GM18909 (cell line): ENCODE measurements around the gene SMYD3.

Source experiments
- ATAC-seq: cut with Tn5 transposase; IDR thresholded peaks from one replicate; pipeline ENCODE4 v1.9.1; 2021; ENCODE audit warnings: mild to moderate bottlenecking; ENCODE audit not compliant: unreplicated experiment, poor library complexity

The SMYD3 gene

GRCh38 chr1:245873068-245873467 lies 634.0 kb downstream of the SMYD3 start:
- ATAC-seq = no peak

- ATAC-seq = no peak
Measured at GRCh38 chr1:245872475-245872874, 634.6 kb downstream of the SMYD3 start.

- ATAC-seq = no peak
Measured at GRCh38 chr1:245871915-245872314, 635.2 kb downstream of the SMYD3 start.

- no peak for ATAC-seq
Measured at GRCh38 chr1:245871191-245871590, 635.9 kb downstream of the SMYD3 start.

- ATAC-seq = no peak
Measured at GRCh38 chr1:245870698-245871097, 636.4 kb downstream of the SMYD3 start.

GRCh38 chr1:245869847-245870246 lies 637.2 kb downstream of the SMYD3 start:
- no peak for ATAC-seq

GRCh38 chr1:245867738-245868137 lies 639.3 kb downstream of the SMYD3 start:
- ATAC-seq = no peak

- ATAC-seq = no peak
Measured at GRCh38 chr1:245864872-245865271, 642.2 kb downstream of the SMYD3 start.

GRCh38 chr1:245863566-245864184 lies 643.4 kb downstream of the SMYD3 start:
- no peak for ATAC-seq

- no peak for ATAC-seq
Measured at GRCh38 chr1:245862812-245863540, 644.1 kb downstream of the SMYD3 start.

- no peak for ATAC-seq
Measured at GRCh38 chr1:245860657-245861544, 646.2 kb downstream of the SMYD3 start.

GRCh38 chr1:245859493-245860114 lies 647.5 kb downstream of the SMYD3 start:
- ATAC-seq = no peak

GRCh38 chr1:245858722-245859492 lies 648.2 kb downstream of the SMYD3 start:
- no peak for ATAC-seq

GRCh38 chr1:245858022-245858721 lies 648.9 kb downstream of the SMYD3 start:
- no peak for ATAC-seq

- no peak for ATAC-seq
Measured at GRCh38 chr1:245856944-245857531, 650.0 kb downstream of the SMYD3 start.

- no peak for ATAC-seq
Measured at GRCh38 chr1:245855846-245856730, 651.0 kb downstream of the SMYD3 start.

GRCh38 chr1:245853291-245853690 lies 653.8 kb downstream of the SMYD3 start:
- no peak for ATAC-seq

GRCh38 chr1:245843101-245843500 lies 664.0 kb downstream of the SMYD3 start:
- ATAC-seq = no peak
